ENCODE data around the gene SDC3.
A peak's percentile ranks its signal among the peaks of the same experiment; 100 is the strongest.

The SDC3 gene

GRCh38 chr1:30834253-30834652 lies 74.3 kb downstream of the SDC3 start:
- Histone ChIP-seq H2BK15ac (ENCODE audit: low read depth, poor library complexity, severe bottlenecking) (no peak overlapping the region), H2BK120ac (ENCODE audit: low read depth, low read length) (no peak overlapping the region), H3K27me3 (ENCODE audit: control insufficient read depth in 1 of 2, insufficient read depth in 1 of 2, low read length in 2 of 2) (peaks cover 0 to 52% of the 10 kb centered on the region in 2 experiments), H3K79me1 (replicated peaks; ENCODE audit: low read length, poor library complexity, severe bottlenecking) (no peaks in the 10 kb centered on the region), H3K18ac (ENCODE audit: low read depth in 1 of 2, low read length in 2 of 2) (no peak overlapping the region), H3K4me1 (ENCODE audit: control insufficient read depth, insufficient read depth, low read depth, low read length) (peaks cover 2% of the 10 kb centered on the region), H3K9ac (ENCODE audit: low read length) (no peak overlapping the region), H2BK12ac (ENCODE audit: low read length in 2 of 2) (no peak overlapping the region), H3K27ac (ENCODE audit: low read length, poor library complexity, severe bottlenecking) (no peak overlapping the region), H4K8ac (ENCODE audit: low read length) (no peak overlapping the region), H3K4me2 (ENCODE audit: low read length, poor library complexity, severe bottlenecking) (no peak overlapping the region), H4K91ac (ENCODE audit: low read length) (no peak overlapping the region), H3K14ac (ENCODE audit: low read length in 2 of 2) (no peak overlapping the region), H3K4ac (ENCODE audit: low read depth in 1 of 2, low read length in 2 of 2) (no peak overlapping the region), H2AFZ (ENCODE audit: low read depth, low read length) (no peak overlapping the region), H3K9me3 (ENCODE audit: control insufficient read depth, low read length) (no peaks in the 10 kb centered on the region), H3K23ac (ENCODE audit: low read length in 2 of 2) (no peak overlapping the region), H2AK5ac (ENCODE audit: low read length, severe bottlenecking) (no peak overlapping the region), H2BK5ac (ENCODE audit: low read depth, low read length, poor library complexity, severe bottlenecking) (no peak overlapping the region), H3K4me3 (ENCODE audit: insufficient read depth in 1 of 2, low read depth in 1 of 2, low read length in 2 of 2) (no peak overlapping the region), H3K36me3 (ENCODE audit: control insufficient read depth in 1 of 2, insufficient read depth in 2 of 2, low read depth in 1 of 2, low read length in 2 of 2) (no peaks in the 10 kb centered on the region)
- DNase-seq = no peak
- WGBS = 90% methylated on average over 3 of the region's 4 CpGs

- Histone ChIP-seq H3K27me3 (ENCODE audit: control insufficient read depth in 1 of 2, insufficient read depth in 1 of 2, low read length in 2 of 2) (peaks cover 0 to 56% of the 10 kb centered on the region in 2 experiments), H2BK5ac (ENCODE audit: low read depth, low read length, poor library complexity, severe bottlenecking) (no peak overlapping the region), H3K4ac (ENCODE audit: low read depth in 1 of 2, low read length in 2 of 2) (no peak overlapping the region), H2BK120ac (ENCODE audit: low read depth, low read length) (no peak overlapping the region), H2AK5ac (ENCODE audit: low read length, severe bottlenecking) (peak overlapping the region; percentile 55), H3K4me1 (ENCODE audit: control insufficient read depth, insufficient read depth, low read depth, low read length) (no peaks in the 10 kb centered on the region), H3K9ac (ENCODE audit: low read length) (no peak overlapping the region), H3K14ac (ENCODE audit: low read length in 2 of 2) (no peak overlapping the region), H2AFZ (ENCODE audit: low read depth, low read length) (no peak overlapping the region), H3K18ac (ENCODE audit: low read depth in 1 of 2, low read length in 2 of 2) (peak overlapping the region in 1 of 2 experiments; percentile 19), H2BK12ac (ENCODE audit: low read length in 2 of 2) (no peak overlapping the region), H3K4me2 (ENCODE audit: low read length, poor library complexity, severe bottlenecking) (no peak overlapping the region), H4K91ac (ENCODE audit: low read length) (no peak overlapping the region), H3K4me3 (ENCODE audit: insufficient read depth in 1 of 2, low read depth in 1 of 2, low read length in 2 of 2) (no peak overlapping the region), H3K23ac (ENCODE audit: low read length in 2 of 2) (no peak overlapping the region), H3K9me3 (ENCODE audit: control insufficient read depth, low read length) (no peaks in the 10 kb centered on the region), H3K36me3 (ENCODE audit: control insufficient read depth in 1 of 2, insufficient read depth in 2 of 2, low read depth in 1 of 2, low read length in 2 of 2) (no peaks in the 10 kb centered on the region), H3K79me1 (replicated peaks; ENCODE audit: low read length, poor library complexity, severe bottlenecking) (no peaks in the 10 kb centered on the region), H3K27ac (ENCODE audit: low read length, poor library complexity, severe bottlenecking) (no peak overlapping the region), H4K8ac (ENCODE audit: low read length) (no peak overlapping the region), H2BK15ac (ENCODE audit: low read depth, poor library complexity, severe bottlenecking) (no peak overlapping the region)
- 88% methylated on average over 6 of the region's 6 CpGs for WGBS
- no peak for DNase-seq
Measured at GRCh38 chr1:30830537-30830936, 78.0 kb downstream of the SDC3 start.

GRCh38 chr1:30829889-30830288 lies 78.7 kb downstream of the SDC3 start:
- Histone ChIP-seq H3K27ac (ENCODE audit: low read length, poor library complexity, severe bottlenecking) (no peak overlapping the region), H3K36me3 (ENCODE audit: control insufficient read depth in 1 of 2, insufficient read depth in 2 of 2, low read depth in 1 of 2, low read length in 2 of 2) (no peaks in the 10 kb centered on the region), H2BK12ac (ENCODE audit: low read length in 2 of 2) (no peak overlapping the region), H2BK15ac (ENCODE audit: low read depth, poor library complexity, severe bottlenecking) (no peak overlapping the region), H3K79me1 (replicated peaks; ENCODE audit: low read length, poor library complexity, severe bottlenecking) (no peaks in the 10 kb centered on the region), H3K9ac (ENCODE audit: low read length) (no peak overlapping the region), H2BK5ac (ENCODE audit: low read depth, low read length, poor library complexity, severe bottlenecking) (no peak overlapping the region), H3K4ac (ENCODE audit: low read depth in 1 of 2, low read length in 2 of 2) (no peak overlapping the region), H2AFZ (ENCODE audit: low read depth, low read length) (no peak overlapping the region), H3K14ac (ENCODE audit: low read length in 2 of 2) (no peak overlapping the region), H3K4me2 (ENCODE audit: low read length, poor library complexity, severe bottlenecking) (no peak overlapping the region), H3K4me1 (ENCODE audit: control insufficient read depth, insufficient read depth, low read depth, low read length) (peaks cover 2% of the 10 kb centered on the region), H4K8ac (ENCODE audit: low read length) (no peak overlapping the region), H2BK120ac (ENCODE audit: low read depth, low read length) (no peak overlapping the region), H3K18ac (ENCODE audit: low read depth in 1 of 2, low read length in 2 of 2) (no peak overlapping the region), H4K91ac (ENCODE audit: low read length) (no peak overlapping the region), H3K4me3 (ENCODE audit: insufficient read depth in 1 of 2, low read depth in 1 of 2, low read length in 2 of 2) (no peak overlapping the region), H3K9me3 (ENCODE audit: control insufficient read depth, low read length) (no peaks in the 10 kb centered on the region), H3K27me3 (ENCODE audit: control insufficient read depth in 1 of 2, insufficient read depth in 1 of 2, low read length in 2 of 2) (peaks cover 0 to 60% of the 10 kb centered on the region in 2 experiments), H2AK5ac (ENCODE audit: low read length, severe bottlenecking) (no peak overlapping the region), H3K23ac (ENCODE audit: low read length in 2 of 2) (no peak overlapping the region)
- no peak for DNase-seq
- WGBS = 98% methylated on average over 1 of the region's 2 CpGs

GRCh38 chr1:30824736-30825429 lies 83.7 kb downstream of the SDC3 start:
- no peaks in the 10 kb centered on the region for H3K36me3 ChIP-seq (ENCODE audit: control insufficient read depth in 1 of 2, insufficient read depth in 2 of 2, low read depth in 1 of 2, low read length in 2 of 2)
- no peak overlapping the region for H2BK5ac ChIP-seq (ENCODE audit: low read depth, low read length, poor library complexity, severe bottlenecking)

More at GRCh38 chr1:30824736-30825429, 83.7 kb downstream of the SDC3 start:
- H2BK15ac ChIP-seq (ENCODE audit: low read depth, poor library complexity, severe bottlenecking) = peak overlapping the region; percentile 77
- H3K27ac ChIP-seq (ENCODE audit: low read length, poor library complexity, severe bottlenecking) = peak overlapping the region; percentile 51
- no peak overlapping the region for H3K14ac ChIP-seq (ENCODE audit: low read length in 2 of 2)
- H3K27me3 ChIP-seq (ENCODE audit: control insufficient read depth in 1 of 2, insufficient read depth in 1 of 2, low read length in 2 of 2) = peaks cover 0 to 61% of the 10 kb centered on the region in 2 experiments
- WGBS = 54% methylated on average over 11 of the region's 12 CpGs
- no peak for DNase-seq
- peak overlapping the region; percentile 39 for H2BK120ac ChIP-seq (ENCODE audit: low read depth, low read length)
- H3K9me3 ChIP-seq (ENCODE audit: control insufficient read depth, low read length) = no peaks in the 10 kb centered on the region
- peaks cover 16% of the 10 kb centered on the region for H3K4me1 ChIP-seq (ENCODE audit: control insufficient read depth, insufficient read depth, low read depth, low read length)
- H3K18ac ChIP-seq (ENCODE audit: low read depth in 1 of 2, low read length in 2 of 2) = peak overlapping the region; percentile 56 to 81
- no peaks in the 10 kb centered on the region for H3K79me1 ChIP-seq (replicated peaks; ENCODE audit: low read length, poor library complexity, severe bottlenecking)
- peak overlapping the region; percentile 58 for H2AK5ac ChIP-seq (ENCODE audit: low read length, severe bottlenecking)
- H3K9ac ChIP-seq (ENCODE audit: low read length) = peak overlapping the region; percentile 86
- peak overlapping the region; percentile 69 for H4K8ac ChIP-seq (ENCODE audit: low read length)
- peak overlapping the region in 1 of 2 experiments; percentile 76 for H3K4me3 ChIP-seq (ENCODE audit: insufficient read depth in 1 of 2, low read depth in 1 of 2, low read length in 2 of 2)
- peak overlapping the region; percentile 86 for H3K4me2 ChIP-seq (ENCODE audit: low read length, poor library complexity, severe bottlenecking)
- peak overlapping the region; percentile 19 for H4K91ac ChIP-seq (ENCODE audit: low read length)
- no peak overlapping the region for H3K23ac ChIP-seq (ENCODE audit: low read length in 2 of 2)
- peak overlapping the region; percentile 57 for H2AFZ ChIP-seq (ENCODE audit: low read depth, low read length)
- peak overlapping the region; percentile 59 to 99 for H2BK12ac ChIP-seq (ENCODE audit: low read length in 2 of 2)
- peak overlapping the region; percentile 2 to 71 for H3K4ac ChIP-seq (ENCODE audit: low read depth in 1 of 2, low read length in 2 of 2)

All from mesenchymal stem cell (in vitro differentiated cells and primary cell).